ENCODE data around the gene TPD52L2.

DNA sequence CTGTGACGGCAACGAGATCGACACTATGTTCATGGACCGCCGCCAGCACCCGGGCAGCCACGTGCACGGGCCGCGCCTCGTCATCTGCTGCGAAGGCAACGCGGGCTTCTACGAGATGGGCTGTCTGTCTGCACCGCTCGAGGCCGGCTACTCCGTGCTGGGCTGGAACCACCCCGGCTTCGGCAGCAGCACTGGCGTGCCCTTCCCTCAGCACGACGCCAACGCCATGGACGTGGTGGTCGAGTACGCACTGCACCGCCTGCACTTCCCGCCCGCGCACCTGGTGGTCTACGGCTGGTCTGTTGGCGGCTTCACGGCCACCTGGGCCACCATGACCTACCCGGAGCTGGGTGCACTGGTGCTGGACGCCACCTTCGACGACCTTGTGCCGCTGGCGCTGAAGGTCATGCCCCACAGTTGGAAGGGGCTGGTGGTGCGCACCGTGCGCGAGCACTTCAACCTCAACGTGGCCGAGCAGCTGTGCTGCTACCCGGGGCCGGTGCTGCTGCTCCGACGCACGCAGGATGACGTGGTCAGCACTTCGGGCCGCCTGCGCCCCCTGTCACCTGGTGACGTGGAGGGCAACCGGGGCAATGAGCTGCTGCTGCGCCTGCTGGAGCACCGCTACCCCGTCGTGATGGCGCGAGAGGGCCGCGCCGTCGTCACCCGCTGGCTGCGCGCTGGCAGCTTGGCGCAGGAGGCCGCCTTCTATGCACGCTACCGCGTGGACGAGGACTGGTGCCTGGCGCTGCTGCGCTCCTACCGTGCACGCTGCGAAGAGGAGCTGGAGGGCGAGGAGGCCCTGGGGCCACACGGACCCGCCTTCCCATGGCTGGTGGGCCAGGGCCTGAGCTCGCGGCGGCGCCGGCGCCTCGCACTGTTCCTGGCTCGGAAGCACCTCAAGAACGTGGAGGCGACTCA, 2.8 kb upstream of the TPD52L2 start:
- TF ChIP-seq, protein P1, sequence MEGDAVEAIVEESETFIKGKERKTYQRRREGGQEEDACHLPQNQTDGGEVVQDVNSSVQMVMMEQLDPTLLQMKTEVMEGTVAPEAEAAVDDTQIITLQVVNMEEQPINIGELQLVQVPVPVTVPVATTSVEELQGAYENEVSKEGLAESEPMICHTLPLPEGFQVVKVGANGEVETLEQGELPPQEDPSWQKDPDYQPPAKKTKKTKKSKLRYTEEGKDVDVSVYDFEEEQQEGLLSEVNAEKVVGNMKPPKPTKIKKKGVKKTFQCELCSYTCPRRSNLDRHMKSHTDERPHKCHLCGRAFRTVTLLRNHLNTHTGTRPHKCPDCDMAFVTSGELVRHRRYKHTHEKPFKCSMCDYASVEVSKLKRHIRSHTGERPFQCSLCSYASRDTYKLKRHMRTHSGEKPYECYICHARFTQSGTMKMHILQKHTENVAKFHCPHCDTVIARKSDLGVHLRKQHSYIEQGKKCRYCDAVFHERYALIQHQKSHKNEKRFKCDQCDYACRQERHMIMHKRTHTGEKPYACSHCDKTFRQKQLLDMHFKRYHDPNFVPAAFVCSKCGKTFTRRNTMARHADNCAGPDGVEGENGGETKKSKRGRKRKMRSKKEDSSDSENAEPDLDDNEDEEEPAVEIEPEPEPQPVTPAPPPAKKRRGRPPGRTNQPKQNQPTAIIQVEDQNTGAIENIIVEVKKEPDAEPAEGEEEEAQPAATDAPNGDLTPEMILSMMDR (IDR thresholded peaks at IDR 0.05): no peak
- no peak for TF ChIP-seq POLR2A (IDR thresholded peaks at IDR 0.05)

Data from testis (tissue), 2 donors.